ACHN (cell line): Measurements from ENCODE around the gene GABBR1.
"Not testable (repeated sequence)": the region's sequence is repeated elsewhere in the genome, so short reads cannot be mapped to it uniquely, and the experiment has no call there.

Experiments used
- DNase-seq: peaks from one replicate; pipeline ENCODE4 v3.0.0-alpha.2; 2015
- in situ Hi-C: cut with HindIII; loops from 2 replicates; pipeline ENCODE4 v1.10.0; 2017; ENCODE audit warnings: low sequenced_read_pairs, low pct_ligation_motif_present, low pct_unique_long_range_greater_than_20kb

GABBR1 gene

DNA sequence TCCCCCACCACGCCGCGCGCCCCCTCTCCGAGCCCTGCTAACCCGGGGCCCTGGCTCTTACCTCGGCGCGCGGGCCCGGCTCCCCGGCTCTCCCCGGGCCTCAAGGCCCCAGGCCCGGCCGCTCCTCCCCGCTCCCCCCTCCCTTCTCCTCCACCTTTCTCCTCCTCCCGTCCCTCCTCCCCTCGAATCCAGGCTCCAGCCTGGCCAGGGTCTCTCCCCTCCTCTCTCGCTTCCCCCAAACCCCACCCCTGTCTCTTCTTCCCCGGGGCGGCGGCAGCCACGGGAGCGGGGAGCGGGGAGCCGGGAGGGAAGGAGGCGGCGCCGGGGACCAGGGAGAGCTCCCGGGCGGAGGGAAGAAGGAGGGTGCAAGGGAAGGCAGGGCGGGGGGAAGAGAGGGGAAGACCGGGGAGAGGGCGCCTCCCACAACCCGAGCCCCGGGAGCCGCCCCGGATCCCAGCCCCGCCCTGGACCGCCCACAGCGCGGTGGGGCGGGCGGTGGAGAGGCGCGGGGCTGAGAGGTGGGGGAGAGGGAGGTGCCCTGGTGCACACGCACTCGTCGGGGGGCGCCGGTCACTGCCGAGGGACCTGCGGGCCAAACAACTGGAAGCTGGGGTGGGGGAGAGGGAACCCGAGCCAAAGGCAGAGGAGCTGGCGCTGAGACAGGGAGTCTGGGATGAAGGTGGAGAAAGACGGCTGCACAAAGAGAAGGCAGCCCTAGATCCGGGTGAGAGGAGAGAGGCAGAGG, at the start of gene GABBR1:
Gene GABBR1, minus strand, starts transcription at position 395 of the 745 bp plus-strand sequence. CDS start 798 bp downstream, outside the sequence.
- in situ Hi-C loops = no loop called here
- DNase-seq = peak; percentile 88

DNA sequence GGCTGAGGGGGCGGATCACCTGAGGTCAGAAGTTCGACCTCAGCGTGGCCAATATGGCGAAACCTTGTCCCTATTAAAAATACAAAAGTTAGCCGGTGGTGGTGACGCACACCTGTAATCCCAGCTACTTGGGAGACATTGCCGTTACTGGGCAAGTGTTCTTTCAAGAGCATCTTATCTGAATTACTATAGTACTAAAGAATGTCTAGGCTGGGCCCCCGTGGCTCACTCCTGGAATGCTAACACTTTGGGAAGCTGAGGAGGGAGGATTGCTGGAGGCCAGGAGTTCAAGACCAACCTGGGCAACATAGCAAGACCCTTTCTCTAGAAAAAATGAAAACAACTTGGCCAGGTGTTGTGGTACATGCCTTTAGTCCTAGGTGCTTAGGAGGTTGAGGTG, 48.8 kb upstream of the GABBR1 start:
- DNase-seq = no peak
- in situ Hi-C loops = no loop called here

DNA sequence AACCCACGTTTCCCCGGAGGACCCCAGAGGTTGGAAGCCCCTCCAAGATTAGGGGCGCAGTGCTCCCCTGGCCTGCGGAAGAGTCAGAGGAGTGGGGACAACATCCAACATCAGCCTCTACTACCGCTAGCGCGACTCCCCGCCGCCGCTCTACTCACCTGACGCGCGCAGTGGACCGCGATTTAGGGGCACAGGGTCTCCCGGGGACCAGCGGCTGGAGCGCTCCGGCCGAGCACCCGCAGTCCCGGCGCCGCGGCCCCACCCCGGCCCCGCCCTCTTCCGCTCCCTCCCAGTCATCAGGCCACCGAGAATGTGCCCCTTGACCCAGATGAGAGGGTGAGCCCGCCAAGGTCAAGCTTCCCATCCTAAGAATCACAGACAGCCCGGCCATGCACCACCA, 47.9 kb upstream of the GABBR1 start, which contains the start of gene ZFP57:
Gene ZFP57, minus strand, starts transcription at position 249 of the 400 bp plus-strand sequence. CDS start 4,149 bp downstream, outside the sequence.
- DNase-seq = no peak
- in situ Hi-C loops = no loop called here

DNA sequence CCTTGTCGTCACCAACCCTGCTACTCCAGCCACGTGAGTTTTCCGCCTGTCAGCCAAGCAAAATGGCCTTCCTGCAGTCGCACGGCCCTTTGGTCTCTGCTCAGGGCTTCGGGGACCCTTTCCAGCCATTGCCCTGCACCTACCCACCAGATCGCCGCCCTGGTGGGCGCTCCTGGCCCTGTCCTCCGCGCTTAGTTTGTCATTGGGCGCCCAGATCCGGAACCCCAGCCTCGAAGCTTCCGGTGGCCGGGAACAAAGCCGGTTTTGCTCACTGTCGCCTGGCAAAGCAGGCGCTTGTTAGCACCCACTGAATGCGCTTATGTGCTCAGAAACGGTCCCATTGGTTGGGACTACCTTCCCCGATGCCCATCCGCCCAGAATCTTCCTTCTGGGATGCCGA, 47.4 kb upstream of the GABBR1 start:
- in situ Hi-C loops = no loop called here
- no peak for DNase-seq

DNA sequence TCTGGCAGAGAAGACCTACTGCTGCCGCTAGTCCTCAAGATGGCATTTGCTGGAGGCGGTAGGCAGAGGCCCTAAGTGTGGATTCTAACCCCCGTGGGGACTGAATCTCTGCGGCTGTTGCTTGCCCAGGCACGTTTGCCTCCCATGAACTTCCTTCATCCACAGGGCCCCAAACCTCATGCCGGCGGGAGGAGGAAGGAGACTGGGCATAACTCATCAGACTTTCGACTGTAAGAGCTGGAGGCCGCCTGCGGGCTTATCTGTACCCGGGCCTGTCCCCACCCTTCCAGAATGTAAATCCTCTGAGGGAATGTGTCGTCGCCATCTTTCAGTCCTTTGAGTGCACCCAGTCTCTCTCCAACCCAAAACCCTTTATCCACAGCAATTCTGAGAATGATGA, 47.0 kb upstream of the GABBR1 start:
- in situ Hi-C loops = no loop called here

DNA sequence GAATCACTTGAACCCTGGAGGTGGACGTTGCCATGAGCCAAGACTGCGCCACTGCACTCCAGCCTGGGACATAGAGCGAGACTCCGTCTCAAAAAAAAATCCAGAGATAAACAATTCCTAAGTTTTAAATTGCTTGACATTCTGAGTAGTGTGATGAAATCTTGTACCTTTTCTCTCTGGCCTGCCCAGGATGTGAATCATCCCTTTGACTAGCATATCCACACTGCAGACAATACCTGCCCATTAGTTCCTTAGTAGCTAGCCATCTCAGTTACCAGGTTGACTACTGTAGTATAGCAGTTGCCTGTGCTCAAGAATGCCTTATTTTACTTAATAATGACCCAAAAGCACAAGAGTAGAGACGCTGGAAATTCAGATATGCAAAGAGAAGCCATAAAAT, 45.1 kb upstream of the GABBR1 start:
- in situ Hi-C loops = no loop called here
- no peak for DNase-seq

More for the DNA sequence above, 47.0 kb upstream of the GABBR1 start:
- no peak for DNase-seq

DNA sequence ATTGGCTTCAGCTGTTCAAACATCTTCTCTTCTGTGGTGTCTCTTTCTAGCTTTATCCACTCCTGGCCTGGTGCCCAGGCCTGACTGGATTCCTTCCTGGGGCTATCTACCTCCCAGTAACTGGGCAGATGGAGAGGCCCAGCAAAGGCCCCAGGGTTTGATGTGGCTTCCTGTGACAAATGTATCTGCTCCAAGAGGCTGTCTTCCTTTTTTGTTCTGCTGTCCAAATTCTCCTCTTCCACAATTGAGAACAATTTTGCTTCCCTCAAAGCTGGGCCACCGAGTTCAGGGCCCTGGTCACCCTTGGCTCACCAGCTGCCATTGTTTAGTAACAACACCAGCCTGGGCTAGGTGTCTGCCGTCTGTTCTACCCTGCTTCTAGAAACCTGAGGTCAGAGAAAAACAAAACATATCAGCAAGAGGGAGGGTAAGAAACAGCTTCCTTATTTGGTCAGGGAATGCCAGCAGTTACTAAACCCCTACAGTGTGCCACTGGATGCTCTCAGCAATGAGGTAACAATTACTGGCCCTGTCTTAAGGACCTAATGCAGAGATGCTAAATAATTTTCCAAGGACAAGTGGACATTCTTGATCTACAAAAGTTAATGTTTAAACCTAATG, 44.1 kb upstream of the GABBR1 start:
- no peak for DNase-seq
- in situ Hi-C loops = no loop called here

DNA sequence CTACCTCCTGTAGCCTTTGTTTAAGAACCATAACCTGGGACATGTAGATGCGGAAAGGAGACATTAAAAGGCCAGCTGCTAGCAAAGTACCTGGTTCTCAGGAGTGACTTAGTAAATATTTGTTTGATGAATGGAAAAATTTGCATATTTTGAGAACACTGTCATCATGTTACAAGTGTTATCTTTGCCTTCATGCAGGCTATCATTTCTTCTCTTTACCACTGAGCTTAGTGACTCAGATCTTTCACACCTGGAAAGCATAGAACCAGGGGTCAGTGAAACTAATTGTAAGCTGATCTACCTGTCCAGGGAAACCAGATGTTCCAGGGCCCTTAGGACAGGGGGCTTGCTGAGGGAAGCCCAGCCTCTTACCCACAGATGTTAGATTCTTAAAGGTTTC, 42.6 kb upstream of the GABBR1 start:
- in situ Hi-C loops = no loop called here
- no peak for DNase-seq

DNA sequence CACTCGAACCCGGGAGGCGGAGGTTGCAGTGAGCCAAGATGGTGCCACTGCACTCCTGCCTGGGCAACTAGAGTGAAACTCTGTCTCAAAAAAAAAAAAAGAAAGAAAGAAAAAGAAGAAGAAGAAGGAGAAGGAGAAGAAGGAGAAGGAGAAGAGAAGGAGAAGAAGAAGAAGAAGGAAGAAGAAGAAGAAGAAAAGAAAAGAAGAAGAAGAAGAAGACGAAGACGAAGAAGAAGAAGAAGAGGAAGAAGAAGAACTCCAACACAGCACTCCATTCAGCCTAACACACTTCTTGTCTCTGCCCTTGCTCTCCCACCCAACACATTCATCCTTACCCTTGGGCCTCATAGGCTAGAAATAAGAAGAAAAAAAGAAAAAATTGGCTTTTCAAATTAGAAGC, 41.0 kb upstream of the GABBR1 start:
- in situ Hi-C loops = no loop called here
- DNase-seq = no peak

DNA sequence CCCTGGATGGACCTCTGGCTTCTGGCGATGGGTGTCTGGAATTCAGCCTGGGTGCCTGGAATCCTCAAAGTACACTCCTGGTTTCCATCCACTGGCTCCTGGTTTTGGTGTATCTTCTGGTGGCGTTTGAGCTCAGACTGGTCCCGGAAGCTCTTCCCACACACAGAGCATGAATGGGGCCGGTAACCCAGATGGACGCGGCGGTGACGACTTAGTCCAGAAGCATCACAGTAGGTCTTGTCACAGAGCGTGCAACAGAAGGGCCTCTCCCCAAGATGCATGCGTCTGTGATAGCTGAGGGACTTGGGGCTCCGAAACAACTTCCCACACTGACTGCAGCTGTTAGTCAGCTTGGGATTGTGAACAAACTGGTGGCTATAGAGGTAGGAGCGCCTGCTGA, 40.2 kb upstream of the GABBR1 start:
- no peak for DNase-seq
- in situ Hi-C loops = no loop called here

DNA sequence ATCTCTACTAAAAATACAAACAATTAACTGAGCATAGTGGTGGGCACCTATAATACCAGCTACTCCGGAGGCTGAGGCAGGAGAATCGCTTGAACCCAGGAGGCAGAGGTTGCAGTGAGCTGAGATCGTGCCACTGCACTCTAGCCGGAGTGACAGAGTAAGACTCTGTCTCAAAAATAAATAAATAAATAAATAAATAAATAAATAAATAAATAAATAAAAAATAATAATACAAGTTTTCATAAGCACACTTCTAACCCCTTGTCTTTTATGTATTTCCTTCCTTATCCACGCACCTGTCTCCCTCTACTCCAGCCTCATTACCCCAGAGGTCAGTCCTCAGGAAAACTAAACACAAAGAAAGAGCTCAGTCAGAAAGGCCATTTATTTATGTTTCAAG, 39.1 kb upstream of the GABBR1 start:
- in situ Hi-C loops, DNase-seq: not testable (repeated sequence)

DNA sequence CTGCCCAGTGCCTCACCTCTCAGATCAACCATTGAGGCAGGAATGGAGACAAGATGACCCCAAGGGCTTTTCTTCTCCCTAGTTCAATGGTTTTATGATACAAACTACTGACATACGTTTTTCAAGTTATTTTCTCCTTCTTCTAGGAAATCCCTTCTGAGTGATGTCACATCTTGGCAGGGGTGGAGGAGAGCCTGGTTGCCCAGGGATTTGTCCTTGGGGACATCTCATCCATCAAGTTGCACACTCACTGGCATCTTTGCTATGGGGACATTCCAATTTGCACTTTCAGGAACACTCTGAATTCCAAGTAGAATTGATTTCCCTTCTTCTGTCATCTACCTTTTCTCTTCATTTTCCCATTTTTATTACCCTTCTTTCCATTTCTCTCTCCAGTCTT, 38.0 kb upstream of the GABBR1 start:
- DNase-seq = no peak

DNA sequence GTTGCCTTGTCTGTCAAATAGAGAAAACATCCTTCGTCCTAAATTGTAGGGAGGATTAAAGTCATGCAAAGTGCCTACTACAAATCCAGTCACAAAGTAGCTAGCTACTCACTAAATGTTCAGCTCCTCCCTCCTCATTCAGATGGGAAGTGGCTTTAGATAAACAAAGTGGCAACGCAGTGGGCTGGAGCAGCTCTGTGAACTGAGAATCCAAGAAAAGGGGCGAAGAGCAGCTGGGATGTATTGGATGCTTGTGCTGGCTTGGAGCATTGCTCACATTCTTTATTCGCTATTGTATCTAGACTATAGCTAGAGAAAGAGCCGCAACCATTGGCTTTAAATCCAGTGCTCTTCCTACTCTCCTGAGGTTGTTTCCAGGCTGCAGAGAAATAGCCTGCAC, 34.2 kb upstream of the GABBR1 start:
- DNase-seq = no peak
- in situ Hi-C loops = no loop called here

More for the DNA sequence above, 38.0 kb upstream of the GABBR1 start:
- in situ Hi-C loops = no loop called here

DNA sequence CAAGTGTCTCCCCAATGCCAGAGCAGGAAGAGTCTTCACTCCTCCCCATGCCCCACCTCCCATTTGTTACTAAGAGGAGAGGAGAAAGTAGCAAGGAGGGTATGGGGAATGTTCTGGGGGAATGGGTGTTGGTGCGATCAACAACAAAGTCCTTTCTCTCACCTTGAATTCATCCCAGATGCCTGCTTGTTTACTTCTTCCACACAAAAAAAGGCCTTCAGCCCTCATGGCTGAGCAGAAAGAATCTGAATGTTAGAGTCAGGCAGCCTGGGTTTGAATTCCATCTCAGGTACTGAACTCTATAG, 33.8 kb upstream of the GABBR1 start:
- in situ Hi-C loops = no loop called here
- DNase-seq = no peak

DNA sequence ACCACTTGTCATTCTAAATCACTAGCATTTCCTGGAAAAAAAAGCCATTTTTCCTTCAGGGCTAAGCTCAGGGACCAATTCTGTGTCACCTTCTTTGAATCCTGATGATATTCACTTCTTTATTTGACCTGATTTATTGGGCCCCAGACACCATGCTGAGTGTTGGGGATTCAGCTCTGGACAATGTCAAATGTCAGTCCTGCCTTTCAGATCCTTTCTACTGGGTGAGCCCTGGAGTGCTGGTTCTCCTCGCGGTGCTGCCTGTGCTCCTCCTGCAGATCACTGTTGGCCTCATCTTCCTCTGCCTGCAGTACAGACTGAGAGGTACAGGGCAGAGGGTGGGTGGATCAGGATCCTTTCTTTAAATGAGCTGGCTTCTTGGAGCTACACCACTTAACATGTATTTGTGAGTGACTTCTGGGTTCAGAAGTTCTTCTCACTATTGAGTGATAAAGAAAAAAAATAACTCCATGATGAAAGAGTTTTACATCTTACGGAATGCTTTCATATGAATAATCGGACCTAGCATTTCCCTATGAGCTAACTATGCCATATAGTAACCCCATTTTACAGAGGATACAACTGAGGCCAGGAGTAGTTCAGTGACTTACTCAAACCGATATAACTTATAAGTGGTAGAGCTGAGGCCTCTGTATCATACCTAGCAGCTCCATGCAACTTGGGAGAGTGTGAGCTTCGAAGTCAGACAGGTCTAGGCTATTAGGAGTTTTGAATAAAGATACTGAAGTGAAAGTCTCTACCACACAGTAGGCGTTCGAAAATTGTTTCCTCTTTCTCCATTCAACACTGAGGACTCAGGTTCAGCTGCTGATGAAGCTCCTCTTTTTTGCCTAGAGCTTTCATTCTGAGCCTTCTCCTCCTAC, 33.2 kb upstream of the GABBR1 start:
- in situ Hi-C loops = no loop called here

DNA sequence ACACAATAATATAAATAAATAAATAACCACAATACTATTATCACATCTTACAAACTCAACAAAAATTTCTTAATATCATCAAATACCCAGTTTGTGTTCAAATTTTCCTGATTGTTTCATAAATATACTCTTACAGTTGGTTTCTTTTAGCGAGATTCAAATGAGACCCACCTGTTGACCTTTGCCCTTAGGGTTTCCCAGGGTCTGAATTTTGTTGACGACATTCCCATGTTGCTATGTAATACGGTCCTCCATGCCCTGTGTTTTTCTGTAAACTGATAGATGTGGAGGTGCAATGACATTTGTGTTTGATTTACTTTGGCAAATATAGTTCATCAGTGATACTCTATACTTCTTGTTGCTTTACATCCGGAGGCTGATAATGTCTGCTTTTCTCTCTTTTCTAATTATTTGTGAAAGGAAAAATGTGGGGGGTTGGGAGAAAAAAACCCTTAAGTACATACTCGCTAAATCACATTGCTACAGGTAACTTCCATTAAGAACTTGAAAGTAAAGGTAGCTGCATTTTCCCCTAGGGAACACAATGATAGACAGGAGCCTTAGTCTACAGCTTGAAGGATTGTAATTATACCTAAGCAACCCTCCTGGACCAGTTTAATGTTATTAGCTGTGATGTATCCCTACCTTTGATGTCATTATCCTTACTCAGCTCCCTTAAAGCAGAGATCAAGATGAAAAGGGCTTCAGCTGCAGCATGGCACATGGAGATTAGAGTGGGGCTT, 30.5 kb upstream of the GABBR1 start:
- in situ Hi-C loops = no loop called here
- no peak for DNase-seq

More for the DNA sequence above, 33.2 kb upstream of the GABBR1 start:
- DNase-seq = no peak

DNA sequence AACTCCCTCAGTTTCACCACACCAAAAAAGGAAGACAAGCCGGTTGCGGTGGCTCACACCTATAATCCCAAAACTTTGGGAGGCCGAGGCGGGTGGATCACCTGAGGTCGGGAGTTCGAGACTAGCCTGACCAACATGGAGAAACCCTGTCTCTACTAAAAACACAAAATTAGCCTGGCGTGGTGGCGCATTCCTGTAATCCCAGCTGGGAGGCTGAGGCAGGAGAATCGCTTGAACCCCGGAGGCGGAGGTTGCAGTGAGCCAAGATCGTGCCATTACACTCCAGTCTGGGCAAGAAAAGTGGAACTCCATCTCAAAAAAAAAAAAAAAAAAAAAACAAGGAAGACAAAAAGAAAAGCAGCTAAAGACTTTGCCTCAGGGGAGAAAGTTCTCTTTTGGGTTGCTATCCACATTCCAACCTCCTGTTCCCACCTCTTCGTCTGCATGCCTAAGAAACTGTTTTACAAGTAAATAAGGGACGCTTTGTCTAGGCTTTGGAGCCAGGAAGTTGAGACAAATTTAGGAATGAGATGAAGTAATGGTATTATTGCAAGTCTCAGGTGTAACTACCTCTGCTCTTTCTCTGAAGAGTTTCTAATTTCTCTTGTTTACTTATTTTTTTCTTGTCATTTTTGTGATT, 28.6 kb upstream of the GABBR1 start:
- DNase-seq, in situ Hi-C loops: not testable (repeated sequence)

DNA sequence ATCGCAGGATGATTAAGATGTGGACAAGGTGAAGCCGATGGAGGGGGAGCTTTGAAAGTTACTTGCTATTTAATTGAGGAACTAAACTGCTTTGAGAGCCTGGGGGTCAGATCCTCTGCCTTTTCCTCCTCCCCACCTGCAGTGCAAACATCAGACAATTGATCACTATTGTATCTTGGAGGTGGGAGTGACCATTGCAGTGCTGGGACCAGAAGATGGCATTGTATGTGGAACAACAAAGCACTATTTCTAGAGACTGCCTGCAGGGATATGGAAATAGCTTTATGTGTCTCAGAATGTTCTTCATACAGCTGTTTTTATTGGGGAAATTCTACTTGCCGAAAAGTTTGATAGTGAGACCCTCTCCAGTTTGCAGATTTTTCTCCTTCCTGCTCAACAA, 28.1 kb upstream of the GABBR1 start:
- in situ Hi-C loops = no loop called here
- no peak for DNase-seq
